GF-D8 (cell line): ENCODE data around the gene CBFA2T2.
"Not testable (repeated sequence)": the region's sequence is repeated elsewhere in the genome, so short reads cannot be mapped to it uniquely, and the experiment has no call there.

Experiments used
- DNase-seq: peaks from one replicate; lab custom pipeline; 2025; lab: John Stamatoyannopoulos, UW

CBFA2T2 gene

DNA sequence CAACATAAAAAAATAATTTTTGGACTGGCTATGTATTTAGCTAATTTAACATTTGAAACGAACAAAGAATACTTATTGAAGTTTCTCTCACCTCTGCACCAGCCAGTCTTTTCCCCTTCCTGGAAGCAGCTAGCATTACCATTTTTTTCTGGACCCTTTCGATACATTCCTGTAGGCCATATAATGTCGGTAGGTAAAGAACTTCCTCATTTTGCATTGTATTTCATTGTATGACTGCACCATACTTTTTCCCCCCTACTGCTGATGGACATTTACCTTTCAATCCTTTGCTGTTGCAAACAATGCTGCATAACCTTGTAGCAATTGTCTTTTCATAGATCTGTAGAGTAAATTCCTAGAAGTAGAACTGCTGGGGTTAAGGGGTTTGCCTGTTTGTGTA, 17.6 kb downstream of the CBFA2T2 start:
- no peak for DNase-seq

DNA sequence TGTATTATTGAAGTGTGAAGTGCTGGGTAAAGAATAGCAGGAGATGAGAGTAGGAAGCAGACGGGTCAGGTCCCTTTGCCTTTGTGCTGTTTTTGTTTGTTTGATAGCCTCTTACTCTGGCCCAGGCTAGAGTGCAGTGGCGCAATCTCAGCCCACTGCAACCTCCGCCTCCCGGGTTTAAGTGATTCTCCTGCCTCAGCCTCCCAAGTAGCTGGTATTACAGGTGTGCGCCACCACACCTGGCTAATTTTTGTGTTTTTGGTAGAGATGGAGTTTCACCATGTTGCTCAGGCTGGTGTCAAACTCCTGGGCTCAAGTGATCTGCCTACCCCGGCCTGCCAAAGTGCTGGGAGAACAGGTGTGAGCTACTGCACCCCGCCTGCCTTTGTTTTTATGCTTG, 18.1 kb downstream of the CBFA2T2 start:
- DNase-seq, result not testable (repeated sequence)

DNA sequence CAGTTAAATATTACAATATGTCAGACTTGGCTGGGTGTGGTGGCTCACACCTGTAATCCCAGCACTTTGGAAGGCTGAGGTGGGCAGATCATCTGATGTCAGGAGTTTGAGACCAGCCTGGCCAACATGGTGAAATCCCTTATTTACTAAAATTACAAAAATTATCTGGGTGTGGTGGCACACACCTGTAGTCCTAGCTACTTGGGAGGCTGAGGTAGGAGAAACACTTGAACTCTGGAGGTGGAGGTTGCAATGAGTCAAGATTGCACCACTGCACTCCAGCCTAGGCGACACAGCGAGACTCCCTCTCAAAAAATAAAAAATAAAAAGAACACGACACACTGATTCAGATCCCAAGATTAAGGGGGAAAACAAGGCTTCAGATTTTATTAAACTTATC, 19.2 kb downstream of the CBFA2T2 start:
- DNase-seq, result not testable (repeated sequence)

DNA sequence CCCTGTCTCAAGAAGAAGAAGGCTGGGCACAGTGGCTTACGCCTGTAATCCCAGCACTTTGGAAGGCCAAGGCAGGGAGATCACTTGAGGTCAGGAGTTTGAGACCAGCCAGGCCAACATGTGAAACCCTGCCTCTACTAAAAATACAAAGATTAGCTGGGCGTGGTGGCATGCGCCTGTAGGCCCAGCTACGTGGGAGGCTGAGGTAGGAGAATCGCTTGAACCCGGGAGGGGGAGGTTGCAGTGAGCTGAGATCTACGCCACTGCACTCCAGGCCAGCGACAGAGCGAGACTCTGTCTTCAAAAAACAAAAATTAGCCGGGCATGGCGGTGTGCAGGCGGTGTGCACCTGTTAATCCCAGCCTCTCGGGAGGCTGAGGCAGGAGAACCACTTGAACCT, 22.0 kb downstream of the CBFA2T2 start:
- not testable (repeated sequence) for DNase-seq

DNA sequence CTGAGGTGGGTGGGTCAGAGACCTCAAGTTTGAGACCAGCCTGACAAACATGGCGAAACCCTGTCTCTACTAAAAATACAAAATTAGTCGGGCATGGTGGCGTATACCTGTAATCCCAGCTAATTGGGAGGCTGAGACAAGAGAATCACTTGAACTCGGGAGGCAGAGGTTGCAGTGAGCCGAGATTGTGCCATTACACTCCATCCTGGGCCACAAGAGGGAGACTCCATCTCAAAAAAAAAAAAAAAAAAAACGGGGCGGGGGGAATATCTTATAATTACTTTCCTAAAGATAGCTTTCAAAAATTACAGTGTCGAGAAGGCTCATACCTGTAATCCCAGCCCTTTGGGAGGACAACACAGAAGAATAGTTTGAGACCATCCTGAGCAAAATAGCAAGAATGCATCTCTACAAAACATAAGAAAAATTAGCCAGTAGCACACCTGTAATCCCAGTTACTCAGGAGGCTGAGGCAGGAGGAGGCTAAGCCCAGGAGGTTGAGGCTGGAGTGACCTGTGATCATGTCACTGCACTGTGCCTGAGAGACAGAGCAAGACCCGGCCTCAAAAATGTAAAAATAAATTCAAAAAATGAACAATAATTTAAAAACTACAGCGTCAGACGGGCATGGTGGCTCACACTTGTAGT, 25.8 kb downstream of the CBFA2T2 start:
- no peak for DNase-seq

DNA sequence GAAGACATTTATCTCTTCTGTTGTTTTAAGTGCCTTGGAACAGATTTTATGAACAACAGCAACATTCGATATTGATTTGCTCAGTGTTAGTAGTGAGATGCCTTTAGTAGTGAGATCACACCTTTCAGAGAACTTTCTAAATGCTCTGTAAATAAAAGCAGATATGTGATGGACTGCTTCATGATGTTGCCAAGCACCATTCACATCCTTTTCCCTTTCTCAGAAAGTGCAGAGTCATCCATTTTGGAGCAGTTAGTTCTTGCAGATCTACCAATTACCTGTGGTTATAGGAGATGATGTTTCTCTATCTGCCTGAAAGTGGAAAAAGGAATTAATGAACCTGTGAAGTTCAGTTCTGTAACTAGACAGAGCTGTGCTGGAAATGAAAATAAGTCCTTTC, 27.0 kb downstream of the CBFA2T2 start:
- no peak for DNase-seq

DNA sequence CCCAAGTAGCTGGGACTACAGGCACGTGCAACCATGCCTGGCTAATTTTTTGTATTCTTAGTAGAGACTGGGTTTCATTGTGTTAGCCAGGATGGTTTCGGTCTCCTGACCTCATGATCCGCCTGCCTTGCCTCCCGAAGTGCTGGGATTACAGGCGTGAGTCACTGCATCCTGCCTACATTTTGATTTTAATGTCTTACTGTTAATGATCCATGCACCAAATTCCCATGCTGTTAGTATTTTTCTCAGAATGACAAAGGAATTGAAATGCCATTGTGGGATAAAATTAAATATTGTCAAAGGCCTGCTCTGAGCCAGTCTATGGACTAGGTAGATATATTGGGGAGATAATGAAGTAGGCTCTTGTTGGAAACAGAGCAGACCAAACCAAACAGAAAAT, 28.2 kb downstream of the CBFA2T2 start:
- DNase-seq, result no peak

DNA sequence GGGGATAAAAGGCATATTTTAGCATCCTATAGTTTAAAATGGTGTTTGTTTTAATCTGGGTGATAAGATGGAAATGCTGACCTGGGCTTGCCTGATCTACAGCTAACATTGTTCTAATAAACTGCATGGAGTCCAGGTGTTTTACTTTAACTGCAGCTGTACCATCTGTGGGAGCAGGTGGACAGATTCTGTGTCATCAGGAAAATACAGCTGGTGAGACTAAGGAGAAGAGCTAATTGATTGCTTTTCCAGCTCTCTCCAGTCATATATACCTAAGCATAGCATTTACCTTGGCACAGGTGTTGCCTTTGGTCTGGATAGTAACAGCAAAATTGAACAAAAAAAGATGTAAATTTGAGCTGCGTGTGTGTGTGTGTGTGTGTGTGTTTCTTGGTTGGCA, 31.6 kb downstream of the CBFA2T2 start:
- no peak for DNase-seq

DNA sequence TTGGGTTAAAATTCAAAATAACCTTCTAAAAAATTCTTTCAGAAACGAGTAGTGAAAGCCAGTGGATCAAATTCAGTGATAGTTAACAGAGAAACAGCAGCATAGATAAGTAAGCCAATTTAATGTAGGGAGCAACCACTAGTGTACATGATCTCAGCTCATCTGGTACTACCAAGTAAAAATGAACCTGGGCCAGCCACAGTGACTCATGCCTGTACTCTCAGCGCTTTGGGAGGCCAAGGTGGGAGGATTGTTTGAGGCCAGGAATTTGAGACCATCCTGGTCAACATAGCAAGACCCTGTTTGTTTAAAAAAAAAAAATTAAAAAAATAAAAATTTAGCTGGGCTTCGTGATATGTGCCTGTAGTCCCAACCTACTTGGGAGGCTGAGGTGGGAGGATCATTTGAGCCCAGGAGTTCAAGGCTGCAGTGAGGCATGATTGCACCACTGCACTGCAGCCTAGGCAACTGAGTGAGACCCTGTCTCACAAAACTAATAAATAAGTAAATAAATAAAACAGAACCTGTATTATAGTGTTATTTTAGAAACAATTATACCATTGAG, 32.4 kb downstream of the CBFA2T2 start:
- DNase-seq, result no peak

DNA sequence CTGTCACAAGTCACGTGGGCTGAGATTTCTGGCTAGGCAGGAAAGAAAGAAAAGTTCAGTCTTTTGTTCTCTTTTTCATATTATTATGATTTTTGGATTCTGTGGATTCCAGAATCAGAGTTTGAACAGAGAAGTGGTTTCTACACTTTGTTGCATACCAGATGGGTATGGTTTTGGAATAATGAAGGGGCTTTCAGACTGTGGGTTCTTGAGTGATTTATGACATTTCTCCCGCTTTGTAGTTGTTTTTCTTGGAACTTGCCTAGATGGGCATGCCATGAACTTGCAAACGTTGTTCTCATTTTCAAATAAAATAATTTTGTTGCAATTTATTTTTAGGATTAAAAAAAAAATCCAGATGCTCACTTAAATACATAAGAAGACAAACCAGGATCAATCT, 34.4 kb downstream of the CBFA2T2 start:
- no peak for DNase-seq

DNA sequence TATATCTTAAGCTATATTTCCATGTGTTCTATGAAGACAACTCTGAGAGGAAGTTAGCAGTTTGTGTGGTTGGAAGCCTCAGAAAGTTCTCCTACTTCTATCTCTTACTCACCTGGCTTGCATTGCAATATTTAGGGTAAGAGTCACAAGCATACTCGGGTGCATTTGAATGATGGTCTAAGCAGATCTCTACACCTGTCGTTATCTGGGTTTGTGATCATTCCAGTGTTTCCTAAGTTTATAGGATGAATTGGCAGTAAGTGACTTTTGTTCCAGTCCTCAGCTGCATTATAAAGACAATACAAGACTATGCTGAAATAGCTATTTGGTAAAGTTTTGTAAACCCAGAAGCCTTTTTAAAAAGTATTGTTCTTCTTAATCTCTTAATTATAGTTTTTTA, 36.9 kb downstream of the CBFA2T2 start:
- no peak for DNase-seq

DNA sequence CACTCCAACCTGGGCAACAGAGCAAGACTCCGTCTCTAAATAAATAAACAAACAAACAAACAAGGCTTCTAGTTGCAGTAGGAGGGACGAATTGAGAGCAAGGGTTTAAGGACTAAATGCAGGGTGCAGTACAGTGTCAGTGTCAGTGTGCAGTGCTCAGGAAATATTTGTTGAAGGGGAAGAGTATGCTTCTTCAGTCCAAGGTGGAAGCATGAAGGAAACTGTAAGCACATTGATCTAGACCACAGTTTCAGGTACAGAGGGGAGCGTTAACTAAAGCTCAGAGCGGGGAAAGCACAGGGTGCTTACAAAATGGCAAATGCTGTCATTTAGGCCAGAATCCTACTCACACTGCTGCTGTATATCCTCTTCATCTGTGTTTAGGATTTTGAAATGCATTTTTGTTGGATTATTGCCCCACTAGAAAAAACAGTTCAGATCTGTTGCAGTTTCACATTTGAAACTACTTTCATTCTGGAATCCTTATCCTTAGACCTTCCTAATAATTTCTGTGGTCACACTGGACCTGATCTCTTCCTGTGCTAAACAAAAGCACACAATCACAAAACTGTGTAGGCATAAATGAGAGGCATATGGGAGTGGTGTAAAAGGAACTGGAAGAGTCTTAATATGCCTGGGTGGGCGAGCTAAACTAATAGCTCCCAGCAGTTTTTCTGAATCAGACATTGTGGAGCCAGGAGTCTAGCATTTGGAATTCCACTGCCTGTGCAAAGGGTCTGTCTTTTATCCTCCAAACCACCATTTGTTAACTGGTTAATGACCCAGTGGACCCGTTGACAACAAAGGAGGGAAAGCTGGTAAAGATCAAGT, 41.4 kb downstream of the CBFA2T2 start:
- no peak for DNase-seq

DNA sequence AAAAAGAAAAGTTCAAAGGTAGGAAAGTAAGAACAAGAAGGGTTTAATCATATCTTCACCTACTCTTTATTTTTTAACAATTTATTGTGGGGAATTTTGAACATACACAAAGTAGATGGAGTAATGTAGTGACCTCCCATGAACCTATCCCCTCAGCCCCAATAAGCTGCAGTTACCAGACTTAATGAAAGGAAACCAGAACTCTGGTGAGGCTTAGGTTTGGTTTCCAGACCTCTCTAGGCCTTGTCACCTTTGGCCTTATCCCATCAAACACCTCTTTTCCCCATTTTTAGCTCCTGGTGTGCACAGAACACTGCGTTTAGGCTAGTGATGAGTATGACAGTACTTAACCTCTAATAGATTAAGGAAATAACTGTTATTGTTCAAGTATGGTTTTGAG, 42.0 kb downstream of the CBFA2T2 start:
- DNase-seq, result no peak

DNA sequence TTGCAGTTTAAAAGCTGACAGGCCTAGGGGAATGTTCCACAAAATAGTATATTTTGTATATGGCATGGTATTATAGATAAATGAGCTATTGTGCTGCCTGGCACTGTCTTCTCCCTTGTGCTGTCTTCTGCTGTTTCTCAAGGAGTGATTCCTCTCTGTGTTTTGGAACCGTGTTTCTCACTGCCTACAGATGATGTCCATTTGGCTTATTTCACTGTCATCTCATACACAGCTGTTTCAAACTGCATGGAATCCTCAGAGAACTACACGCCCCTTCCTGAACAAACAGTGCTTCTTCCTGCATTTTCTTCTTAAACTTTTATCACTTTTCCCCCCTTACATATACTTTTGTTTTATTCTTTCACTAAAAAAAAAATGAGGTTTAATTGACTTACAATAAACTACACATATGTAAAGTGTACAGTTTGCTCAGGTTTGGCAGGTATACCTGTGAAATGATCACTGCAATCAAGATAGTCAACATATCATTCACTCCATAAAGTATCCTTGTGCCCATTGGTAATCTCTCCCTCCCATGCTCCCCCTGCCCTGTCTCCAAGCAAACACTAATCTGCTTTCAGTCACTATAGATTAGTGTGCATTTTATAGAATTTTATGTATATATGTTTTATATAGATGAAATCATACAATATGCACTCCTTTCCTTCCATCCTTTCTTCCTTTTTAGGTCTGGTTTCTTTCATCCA, 43.0 kb downstream of the CBFA2T2 start:
- DNase-seq, result no peak

DNA sequence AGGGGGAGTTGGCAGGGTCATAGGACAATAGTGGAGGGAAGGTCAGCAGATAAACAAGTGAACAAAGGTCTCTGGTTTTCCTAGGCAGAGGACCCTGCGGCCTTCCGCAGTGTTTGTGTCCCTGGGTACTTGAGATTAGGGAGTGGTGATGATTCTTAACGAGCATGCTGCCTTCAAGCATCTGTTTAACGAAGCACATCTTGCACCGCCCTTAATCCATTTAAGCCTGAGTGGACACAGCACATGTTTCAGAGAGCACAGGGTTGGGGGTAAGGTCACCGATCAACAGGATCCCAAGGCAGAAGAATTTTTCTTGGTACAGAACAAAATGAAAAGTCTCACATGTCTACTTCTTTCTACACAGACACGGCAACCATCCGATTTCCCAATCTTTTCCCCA, 45.8 kb downstream of the CBFA2T2 start:
- not testable (repeated sequence) for DNase-seq

DNA sequence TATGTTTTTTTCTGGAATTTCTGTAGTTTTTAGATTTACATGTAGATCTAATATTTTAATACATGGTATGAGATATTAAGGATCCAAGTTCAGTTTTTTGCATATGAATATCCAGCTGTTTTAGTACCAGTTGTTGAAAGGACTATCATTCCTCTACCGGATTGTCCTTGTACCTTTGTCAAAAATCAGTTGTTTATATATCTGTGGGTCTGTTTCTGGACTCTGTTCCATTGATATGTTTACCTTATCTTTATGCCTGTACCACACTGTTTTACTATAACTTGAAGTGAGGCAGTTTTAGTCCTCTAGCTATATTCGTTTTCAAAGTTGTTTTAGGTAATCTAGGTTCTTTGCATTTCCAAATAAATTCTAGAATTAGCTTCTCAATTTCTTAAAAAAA, 47.7 kb downstream of the CBFA2T2 start:
- no peak for DNase-seq

DNA sequence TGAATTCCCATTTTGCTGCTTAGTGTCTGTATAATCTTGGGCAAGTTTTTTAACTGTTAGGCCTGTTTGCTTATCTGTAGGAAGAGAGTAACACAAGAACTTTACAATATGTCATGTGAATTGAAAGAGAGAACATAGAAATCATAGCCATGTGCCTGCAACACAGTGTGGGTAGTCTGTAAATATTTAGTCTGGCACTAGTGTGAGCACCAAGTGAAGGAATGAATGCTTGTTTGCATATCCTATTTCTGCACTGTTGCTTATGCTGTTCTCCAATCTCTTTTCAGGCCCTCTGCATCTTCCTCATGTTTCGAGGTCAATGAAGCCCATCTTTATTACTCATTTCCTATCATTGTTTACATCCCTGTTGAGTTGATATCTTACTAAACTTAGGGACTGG, 49.2 kb downstream of the CBFA2T2 start:
- DNase-seq, result no peak

DNA sequence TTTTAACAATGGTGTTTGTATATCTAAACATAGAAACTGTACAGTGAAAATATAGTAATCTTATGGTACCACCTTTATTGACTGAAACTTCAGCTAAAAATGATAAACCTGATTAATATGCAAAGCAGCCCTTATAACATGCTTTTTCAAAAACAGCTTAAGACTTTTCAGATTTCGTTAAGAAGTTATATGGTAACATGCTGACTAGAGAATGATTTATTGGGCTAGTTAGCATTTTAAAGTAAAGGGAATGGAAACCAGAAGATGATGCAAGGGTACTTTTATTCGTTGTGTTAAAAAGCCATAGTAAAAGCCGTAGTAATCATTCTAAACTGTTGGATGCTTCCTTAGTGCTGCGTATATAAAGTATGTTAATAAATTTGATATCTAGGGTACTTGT, 50.5 kb downstream of the CBFA2T2 start:
- no peak for DNase-seq

DNA sequence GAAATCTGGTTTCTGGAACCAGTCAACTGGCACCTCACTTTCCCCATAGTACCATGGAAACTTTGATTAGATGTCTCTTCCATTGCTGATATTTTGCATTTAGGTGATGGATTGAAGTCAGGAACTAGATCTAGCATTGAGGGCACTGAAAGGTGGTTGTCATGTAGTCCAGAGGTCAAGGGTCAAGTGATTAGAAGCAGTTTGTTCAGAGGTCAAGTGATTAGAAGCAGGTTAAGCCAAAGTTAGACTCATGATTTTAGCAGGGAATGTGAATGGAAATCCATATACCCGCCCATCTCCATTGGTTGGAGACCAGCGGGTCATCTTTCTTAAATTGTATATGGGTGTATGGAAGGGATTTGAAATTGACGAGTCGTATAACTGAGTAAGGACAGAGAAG, 51.2 kb downstream of the CBFA2T2 start:
- no peak for DNase-seq

DNA sequence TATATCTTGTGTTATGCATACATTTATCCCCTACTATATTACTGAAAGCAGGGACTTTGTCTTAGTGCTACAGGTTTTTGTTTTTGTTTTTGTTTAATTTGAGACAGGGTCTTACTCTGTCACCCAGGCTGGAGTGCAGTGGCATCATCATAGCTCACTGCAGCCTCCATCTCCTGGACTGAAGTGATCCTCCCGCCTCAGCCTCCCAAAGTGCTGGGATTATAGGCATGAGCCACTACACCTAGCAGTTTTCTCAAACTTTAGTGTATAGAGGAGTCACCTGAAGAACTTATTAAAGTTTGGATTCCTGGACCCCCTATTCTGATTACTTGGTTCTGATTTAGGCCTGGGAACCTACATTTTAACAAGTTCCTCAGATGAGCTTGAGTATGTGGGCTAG, 51.9 kb downstream of the CBFA2T2 start:
- no peak for DNase-seq

DNA sequence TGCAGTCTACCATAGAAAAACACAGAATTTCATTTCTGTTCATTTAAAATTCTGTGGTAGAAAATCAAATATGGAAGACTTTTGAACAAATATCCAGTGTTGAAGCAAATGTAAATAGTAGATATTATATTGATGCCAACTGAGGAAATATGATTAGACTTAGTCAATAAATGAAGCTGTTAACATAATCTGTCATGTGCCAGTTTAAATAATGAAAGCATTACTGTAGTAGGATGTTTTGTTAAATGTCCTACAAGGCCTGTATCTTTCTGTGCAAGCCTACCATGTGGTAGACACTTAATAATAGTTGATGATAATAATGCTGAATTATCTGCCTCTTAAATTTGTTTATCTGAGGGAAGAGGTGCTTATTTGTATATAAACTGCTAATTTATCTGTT, 55.9 kb downstream of the CBFA2T2 start:
- DNase-seq, result no peak

DNA sequence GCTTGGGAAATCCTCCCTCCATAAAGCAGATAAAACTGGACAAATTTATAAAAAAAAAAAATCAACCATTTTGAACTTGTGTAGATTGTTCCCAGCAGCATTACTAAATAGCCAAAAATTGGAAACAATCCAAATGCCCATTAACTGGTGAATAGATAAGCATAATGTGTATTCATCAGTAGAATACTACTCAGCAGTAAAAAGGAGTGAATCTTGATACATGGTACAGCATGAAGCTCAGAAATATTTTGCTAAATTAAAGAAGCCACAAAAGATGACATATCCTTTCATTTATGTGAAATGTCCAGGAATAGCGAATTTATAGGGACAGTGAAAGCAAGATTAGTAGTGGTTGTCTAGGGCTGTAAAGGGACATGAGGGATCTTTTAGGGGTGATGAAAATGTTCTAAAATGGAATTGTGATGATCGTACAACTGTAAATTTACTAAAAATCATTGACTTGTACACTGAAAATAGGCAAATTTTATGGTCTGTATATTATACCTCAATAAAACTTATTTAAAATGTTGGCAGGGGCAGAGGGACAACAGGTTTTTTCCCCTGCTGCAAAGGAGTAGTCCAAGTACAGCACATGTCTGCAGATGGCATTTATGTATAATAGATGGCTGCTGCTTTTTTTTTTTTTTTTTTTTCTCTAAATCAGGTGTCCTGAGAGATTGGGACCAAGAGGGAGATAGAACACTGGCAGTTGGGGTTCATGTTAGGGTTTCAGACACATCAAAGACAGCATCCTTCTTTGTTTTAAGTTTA, 59.5 kb downstream of the CBFA2T2 start:
- DNase-seq, result no peak
